ENCODE data around the gene TTC39C. TPM values are rescaled to one million over a fixed set of nuclear protein-coding genes. Genes with fewer than 3 reads are reported as not detected.

Gene TTC39C
- total and polyA plus RNA-seq, 2 of the 8 experiments (the other 6 are each of a cell fraction or from before 2014, with no cell fraction given) = 8.1 to 79.1 TPM

GRCh38 chr18:24078391-24078790 lies 63.8 kb downstream of the TTC39C start:
- Histone ChIP-seq H3K23ac (ENCODE audit: insufficient read length) (no peak overlapping the region), H2AK5ac (ENCODE audit: low read depth, low read length) (no peak overlapping the region), H3K79me2 (ENCODE audit: control insufficient read depth in 1 of 2, insufficient read depth in 2 of 2, low read length in 2 of 2) (no peaks in the 10 kb centered on the region), H3K79me1 (ENCODE audit: low read depth, low read length) (no peaks in the 10 kb centered on the region; the same call in 1 of the 2 replicates), H3K4me1 (replicated peaks in 1 of 4; ENCODE audit: control insufficient read depth in 3 of 4, insufficient read depth in 4 of 4, low read length in 3 of 4) (peaks cover 0 to 5% (median under 1%) of the 10 kb centered on the region in 4 experiments; a peak in 3 of 7 replicates), H3K36me3 (ENCODE audit: control insufficient read depth in 2 of 4, insufficient read depth in 4 of 4, low read length in 3 of 4) (peaks cover 0 to 17% (median under 1%) of the 10 kb centered on the region in 4 experiments; a peak in 3 of 8 replicates), H4K91ac (replicated peaks; ENCODE audit: insufficient read length, low read length) (no peak overlapping the region), H2BK5ac (ENCODE audit: low read depth, low read length) (no peak overlapping the region), H3K56ac (replicated peaks; ENCODE audit: insufficient read length, low read depth, low read length) (no peak overlapping the region), H3K4me2 (ENCODE audit: insufficient read depth in 1 of 2, low read depth in 2 of 2, low read length in 2 of 2) (no peak overlapping the region), H2BK12ac (ENCODE audit: low read depth, low read length) (no peak overlapping the region), H3K27me3 (replicated peaks in 1 of 4; ENCODE audit: control insufficient read depth in 3 of 4, extremely low read depth in 1 of 4, insufficient read depth in 3 of 4, low read length in 3 of 4) (no peaks in the 10 kb centered on the region), H3K4me3 (ENCODE audit: extremely low read depth in 1 of 4, insufficient read depth in 2 of 4, low read depth in 3 of 4, low read length in 4 of 4) (no peak overlapping the region), H4K8ac (ENCODE audit: extremely low read depth, insufficient read depth, low read length) (no peak overlapping the region), H3K9ac (replicated peaks in 1 of 4; ENCODE audit: extremely low read depth in 1 of 4, low read depth in 3 of 4, low read length in 3 of 4) (no peak overlapping the region), H4K5ac (ENCODE audit: insufficient read length, low read depth, low read length) (no peak overlapping the region), H2AFZ (ENCODE audit: low read length) (no peak overlapping the region), H3K27ac (ENCODE audit: low read depth, low read length) (no peak overlapping the region), H3K18ac (ENCODE audit: extremely low read depth, low read length) (no peak overlapping the region), H2BK15ac (ENCODE audit: low read length) (no peak overlapping the region), H3K23me2 (ENCODE audit: low read depth, low read length) (no peaks in the 10 kb centered on the region), H3K9me3 (ENCODE audit: insufficient read depth in 2 of 2, low read depth in 1 of 2, low read length in 1 of 2) (no peaks in the 10 kb centered on the region), H3K4ac (replicated peaks; ENCODE audit: insufficient read length, low read depth, low read length) (no peak overlapping the region), H2BK20ac (ENCODE audit: low read length) (no peak overlapping the region), H2BK120ac (replicated peaks; ENCODE audit: low read depth, low read length) (no peak overlapping the region), H3K14ac (ENCODE audit: insufficient read length) (no peak overlapping the region), H4K20me1 (replicated peaks in 1 of 2; ENCODE audit: control insufficient read depth in 1 of 2, insufficient read depth in 2 of 2, low read length in 2 of 2) (no peaks in the 10 kb centered on the region)
- ChIA-PET CTCF (ENCODE audit: partially characterized antibody) (interaction anchor here (0.9 to 1.1 kb wide), 2 partner anchors 35 to 336 kb away, joined by 3 read pairs; no protein-coding TSS in a partner anchor), POLR2A (ENCODE audit: partially characterized antibody) (interaction anchor here (0.7 kb wide), 1 partner anchor 198 kb away, joined by 3 read pairs; no protein-coding TSS in a partner anchor)
- 79% methylated on average over 7 of the region's 7 CpGs; no CpG with 5 or more reads in 1 of the 2 experiments for WGBS, 2 experiments (ENCODE audit: extremely low coverage in 1 of 2, insufficient coverage in 1 of 2, insufficient read length in 1 of 2, insufficient replicate concordance in 2 of 2, low coverage in 1 of 2, low lambda C conversion rate in 2 of 2, missing lambda C conversion rate in 1 of 2)
- FAIRE-seq (no peak), DNase-seq (ENCODE audit: low read depth in 1 of 2, low spot score in 2 of 2) (no peak)
- TF ChIP-seq PHF8 (conservative IDR thresholded peaks at IDR 0.05; ENCODE audit: low read depth, low read length) (no peak), TEAD4 (IDR thresholded peaks at IDR 0.05; ENCODE audit: low read depth, low read length) (no peak), RXRA (IDR thresholded peaks at IDR 0.05; ENCODE audit: insufficient read depth, low read depth, low read length) (no peak), POLR2AphosphoS5 (IDR thresholded peaks at IDR 0.05; ENCODE audit: low read depth, low read length) (no peak), SUZ12 (IDR thresholded peaks at IDR 0.05; ENCODE audit: low read length) (no peak), EGR1 (IDR thresholded peaks at IDR 0.05; ENCODE audit: borderline replicate concordance, low read depth, low read length) (no peak), CTBP2 (IDR thresholded peaks at IDR 0.05; ENCODE audit: borderline replicate concordance, insufficient read depth, insufficient read length, low read length) (no peak), POLR2A (IDR thresholded peaks at IDR 0.05; ENCODE audit: control extremely low read depth in 1 of 2, low read depth in 2 of 2, low read length in 2 of 2) (no peak), HDAC2 (IDR thresholded peaks at IDR 0.05; ENCODE audit: borderline replicate concordance in 1 of 2, low read depth in 2 of 2, low read length in 2 of 2) (no peak), YY1 (IDR thresholded peaks at IDR 0.05; ENCODE audit: low read depth, low read length) (no peak)
- TF ChIP-seq, protein P1, sequence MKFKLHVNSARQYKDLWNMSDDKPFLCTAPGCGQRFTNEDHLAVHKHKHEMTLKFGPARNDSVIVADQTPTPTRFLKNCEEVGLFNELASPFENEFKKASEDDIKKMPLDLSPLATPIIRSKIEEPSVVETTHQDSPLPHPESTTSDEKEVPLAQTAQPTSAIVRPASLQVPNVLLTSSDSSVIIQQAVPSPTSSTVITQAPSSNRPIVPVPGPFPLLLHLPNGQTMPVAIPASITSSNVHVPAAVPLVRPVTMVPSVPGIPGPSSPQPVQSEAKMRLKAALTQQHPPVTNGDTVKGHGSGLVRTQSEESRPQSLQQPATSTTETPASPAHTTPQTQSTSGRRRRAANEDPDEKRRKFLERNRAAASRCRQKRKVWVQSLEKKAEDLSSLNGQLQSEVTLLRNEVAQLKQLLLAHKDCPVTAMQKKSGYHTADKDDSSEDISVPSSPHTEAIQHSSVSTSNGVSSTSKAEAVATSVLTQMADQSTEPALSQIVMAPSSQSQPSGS (IDR thresholded peaks at IDR 0.05; ENCODE audit: low read length) = no peak

All from H1 (cell line).